Calu3 (cell line): ENCODE data around the gene TRPM4. TPM values are rescaled to one million over a fixed set of nuclear protein-coding genes. Genes with fewer than 3 reads are reported as not detected.
"Not testable (repeated sequence)": the region's sequence is repeated elsewhere in the genome, so short reads cannot be mapped to it uniquely, and the experiment has no call there.

ENCODE experiments used
- BruUV-seq: library from RNA; stranded (reverse); fragments of 400-500 nt; replicated peaks from 2 replicates; lab custom pipeline; 2021; lab: Mats Ljungman, UMichigan
- CTCF ChIA-PET: fragments of 300-600 bp; sonication (Branson Sonifier 250); formaldehyde crosslinking; loops from one replicate; lab custom pipeline; 2022; ENCODE audit warnings: antibody characterized with exemption; lab: Charles Lee
- DNase-seq: peaks from one replicate; pipeline ENCODE4 v3.0.0; 2022
- H3K27ac Mint-ChIP-seq: one replicate; pipeline ENCODE4 v1.8.0; 2022; ENCODE audit warnings: mixed read lengths; ENCODE audit not compliant: unreplicated experiment
- H3K27me3 Mint-ChIP-seq: one replicate; pipeline ENCODE4 v1.8.0; 2022; ENCODE audit warnings: mixed read lengths; ENCODE audit not compliant: unreplicated experiment
- H3K36me3 Mint-ChIP-seq: one replicate; pipeline ENCODE4 v1.8.0; 2022; ENCODE audit warnings: mild to moderate bottlenecking, moderate library complexity, mixed read lengths; ENCODE audit not compliant: insufficient read depth, unreplicated experiment
- H3K4me1 Mint-ChIP-seq: one replicate; pipeline ENCODE4 v1.8.0; 2022; ENCODE audit warnings: mild to moderate bottlenecking, low read depth, mixed read lengths; ENCODE audit not compliant: unreplicated experiment
- H3K4me3 Mint-ChIP-seq: one replicate; pipeline ENCODE4 v1.8.0; 2022; ENCODE audit warnings: mild to moderate bottlenecking, low read depth, moderate library complexity, mixed read lengths; ENCODE audit not compliant: unreplicated experiment
- H3K9me3 Mint-ChIP-seq: one replicate; pipeline ENCODE4 v1.8.0; 2022; ENCODE audit warnings: low read depth, mixed read lengths; ENCODE audit not compliant: unreplicated experiment
- CTCF ChIP-seq: fragments of 200-600 bp; IDR thresholded peaks from one replicate; pipeline ENCODE4 v1.8.0; 2022; ENCODE audit warnings: antibody characterized with exemption; ENCODE audit not compliant: unreplicated experiment
- intact Hi-C: fragments of 100-400 bp; cut with micrococcal nuclease; formaldehyde crosslinking; loops from one replicate; pipeline ENCODE4 v1.10.0; 2022; ENCODE audit not compliant: unreplicated experiment
- total RNA-seq: library from RNA; stranded (reverse); gene quantifications from 2 replicates; pipeline ENCODE4 v1.2.3, GENCODE V29; 2022

TRPM4 gene
- total RNA-seq, 1 experiment from 2014 or later = 70.0 TPM

GRCh38 chr19:49125025-49125731 lies 32.4 kb upstream of the TRPM4 start:
- CTCF ChIA-PET = interaction anchor here (0.6 to 1.2 kb wide), 2 partner anchors 24 to 27 kb away, joined by 3 read pairs; no protein-coding TSS in a partner anchor
- peak; percentile 15 for DNase-seq
- BruUV-seq = no TSS peak
- H3K27ac Mint-ChIP-seq = no peak overlapping the region
- intact Hi-C loops = no loop called here
- peaks cover 2% of the 10 kb centered on the region for H3K9me3 Mint-ChIP-seq
- H3K4me1 Mint-ChIP-seq = peaks cover 21% of the 10 kb centered on the region
- H3K4me3 Mint-ChIP-seq = peak overlapping the region; percentile 17
- TF ChIP-seq CTCF = no peak
- H3K36me3 Mint-ChIP-seq = peaks cover 17% of the 10 kb centered on the region
- H3K27me3 Mint-ChIP-seq = peaks cover 28% of the 10 kb centered on the region

- Mint-ChIP-seq H3K9me3 (peaks cover 2% of the 10 kb centered on the region), H3K4me3 (no peak overlapping the region), H3K4me1 (peaks cover 13% of the 10 kb centered on the region), H3K27ac (no peak overlapping the region), H3K27me3 (peaks cover 14% of the 10 kb centered on the region), H3K36me3 (peaks cover 12% of the 10 kb centered on the region)
- no peak for DNase-seq
- TF ChIP-seq CTCF = no peak
- BruUV-seq = no TSS peak
- intact Hi-C loops = no loop called here
- CTCF ChIA-PET = interaction anchor here (0.6 kb wide), 1 partner anchor 252 kb away, joined by 3 read pairs; no protein-coding TSS in a partner anchor
These were observed 31.0 kb upstream of the TRPM4 start for GRCh38 chr19:49126575-49126974.

GRCh38 chr19:49127225-49127624 lies 30.4 kb upstream of the TRPM4 start:
- BruUV-seq, H3K9me3 Mint-ChIP-seq, DNase-seq, intact Hi-C loops, H3K27ac Mint-ChIP-seq, H3K27me3 Mint-ChIP-seq: not testable (repeated sequence)
- Mint-ChIP-seq H3K4me3 (peak overlapping the region; percentile 60), H3K4me1 (peaks cover 13% of the 10 kb centered on the region), H3K36me3 (peaks cover 12% of the 10 kb centered on the region)
- CTCF ChIA-PET = interaction anchor here (0.6 to 1.1 kb wide), 12 partner anchors 10 to 1202 kb away, joined by 3 to 13 read pairs (median 7); partner anchors contain the start of genes LIN7B, PLA2G4C and RUVBL2

GRCh38 chr19:49127674-49128544 lies 29.7 kb upstream of the TRPM4 start:
- peak; percentile 24 for TF ChIP-seq CTCF
- DNase-seq = peak; percentile 99
- BruUV-seq = no TSS peak
- intact Hi-C loops = loop anchor here (1.0 kb wide), 1 partner anchor 42 kb away; no protein-coding TSS in a partner anchor
- Mint-ChIP-seq H3K27me3 (peaks cover under 1% of the 10 kb centered on the region), H3K4me3 (peak overlapping the region; percentile 60), H3K4me1 (peaks cover 13% of the 10 kb centered on the region), H3K27ac (peak overlapping the region; percentile 55), H3K9me3 (peaks cover 2% of the 10 kb centered on the region), H3K36me3 (peaks cover 12% of the 10 kb centered on the region)
- CTCF ChIA-PET = interaction anchor here (0.6 to 1.1 kb wide), 11 partner anchors 10 to 1201 kb away, joined by 3 to 13 read pairs (median 7); partner anchors contain the start of genes LIN7B, PLA2G4C and RUVBL2
